Measurements from ENCODE around the gene DMWD.

Gene DMWD

GRCh38 chr19:45745606-45746005 is 47.0 kb downstream of the DMWD start:
- TF ChIP-seq, protein P1, sequence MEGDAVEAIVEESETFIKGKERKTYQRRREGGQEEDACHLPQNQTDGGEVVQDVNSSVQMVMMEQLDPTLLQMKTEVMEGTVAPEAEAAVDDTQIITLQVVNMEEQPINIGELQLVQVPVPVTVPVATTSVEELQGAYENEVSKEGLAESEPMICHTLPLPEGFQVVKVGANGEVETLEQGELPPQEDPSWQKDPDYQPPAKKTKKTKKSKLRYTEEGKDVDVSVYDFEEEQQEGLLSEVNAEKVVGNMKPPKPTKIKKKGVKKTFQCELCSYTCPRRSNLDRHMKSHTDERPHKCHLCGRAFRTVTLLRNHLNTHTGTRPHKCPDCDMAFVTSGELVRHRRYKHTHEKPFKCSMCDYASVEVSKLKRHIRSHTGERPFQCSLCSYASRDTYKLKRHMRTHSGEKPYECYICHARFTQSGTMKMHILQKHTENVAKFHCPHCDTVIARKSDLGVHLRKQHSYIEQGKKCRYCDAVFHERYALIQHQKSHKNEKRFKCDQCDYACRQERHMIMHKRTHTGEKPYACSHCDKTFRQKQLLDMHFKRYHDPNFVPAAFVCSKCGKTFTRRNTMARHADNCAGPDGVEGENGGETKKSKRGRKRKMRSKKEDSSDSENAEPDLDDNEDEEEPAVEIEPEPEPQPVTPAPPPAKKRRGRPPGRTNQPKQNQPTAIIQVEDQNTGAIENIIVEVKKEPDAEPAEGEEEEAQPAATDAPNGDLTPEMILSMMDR (IDR thresholded peaks at IDR 0.05; ENCODE audit: low read depth, low read length) = no peak

DNA sequence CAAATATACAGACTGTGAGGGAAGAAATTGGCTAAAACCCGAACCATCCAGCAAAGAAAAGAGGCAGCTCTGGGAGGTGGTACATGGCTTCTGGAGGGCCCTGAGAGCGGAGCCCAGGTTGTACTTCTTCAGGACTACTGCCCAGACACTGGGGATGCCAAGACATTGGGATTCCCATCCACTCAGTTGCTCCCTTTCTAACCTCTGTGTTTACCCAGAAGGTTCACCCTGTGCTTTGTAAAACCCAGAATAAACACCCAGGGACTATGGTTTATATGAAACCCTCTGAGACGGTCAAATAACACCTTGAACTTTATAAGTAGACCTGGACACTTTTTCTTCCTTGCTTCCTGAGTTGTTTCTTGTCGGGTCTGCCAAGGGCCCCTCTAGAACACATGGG is 49.7 kb downstream of the DMWD start:
- no peak overlapping the region for H3K4me3 ChIP-seq (ENCODE audit: low read depth, low read length)
- TF ChIP-seq, protein P1 (IDR thresholded peaks at IDR 0.05; ENCODE audit: low read depth, low read length) = no peak

More at GRCh38 chr19:45745606-45746005, 47.0 kb downstream of the DMWD start:
- H3K4me3 ChIP-seq (ENCODE audit: low read depth, low read length) = no peak overlapping the region

- TF ChIP-seq, protein P1 (IDR thresholded peaks at IDR 0.05; ENCODE audit: low read depth, low read length) = no peak
- H3K4me3 ChIP-seq (ENCODE audit: low read depth, low read length) = no peak overlapping the region
Measured at GRCh38 chr19:45739498-45740439, 52.9 kb downstream of the DMWD start.

- H3K4me3 ChIP-seq (ENCODE audit: low read depth, low read length) = no peak within 1 kb of the TSS
- TF ChIP-seq, protein P1 (IDR thresholded peaks at IDR 0.05; ENCODE audit: low read depth, low read length) = no peak
Measured at GRCh38 chr19:45733160-45733810, 59.4 kb downstream of the DMWD start, which contains the start of gene MEIOSIN. TSS of gene MEIOSIN (plus strand) at chr19:45733439. CDS start at chr19:45735377, 1,938 bp downstream.
